MM.1S (cell line): ENCODE data around the gene HOMER1.
"Not testable (repeated sequence)": the region's sequence is repeated elsewhere in the genome, so short reads cannot be mapped to it uniquely, and the experiment has no call there.

Experiments
- DNase-seq: peaks from one replicate; pipeline ENCODE4 v3.0.0-alpha.2; 2015
- H2AFZ ChIP-seq: fragments of 300-600 bp; sonication (generic); 2 replicates; pipeline ENCODE4 v1.6.0; 2016; ENCODE audit warnings: antibody characterized with exemption, low read length
- H3F3A ChIP-seq: fragments of 300-600 bp; sonication (generic); 2 replicates; pipeline ENCODE4 v1.6.1; 2016; ENCODE audit warnings: mild to moderate bottlenecking, antibody characterized with exemption, low read length, moderate library complexity, mixed read lengths; ENCODE audit not compliant: insufficient read depth
- H3K27ac ChIP-seq: fragments of 300-600 bp; sonication (generic); 2 replicates; pipeline ENCODE4 v1.5.1; 2016; ENCODE audit warnings: mild to moderate bottlenecking, low read length
- H3K27me3 ChIP-seq: fragments of 300-600 bp; sonication (generic); replicated peaks from 2 replicates; pipeline ENCODE4 v1.6.0; 2016; ENCODE audit warnings: low read length; ENCODE audit not compliant: insufficient read depth
- H3K36me3 ChIP-seq: fragments of 300-600 bp; sonication (generic); replicated peaks from 2 replicates; pipeline ENCODE4 v1.6.1; 2016; ENCODE audit warnings: mild to moderate bottlenecking, low read length, mixed read lengths; ENCODE audit not compliant: insufficient read depth
- H3K4me1 ChIP-seq: fragments of 300-600 bp; sonication (generic); 2 replicates; pipeline ENCODE4 v1.6.1; 2016; ENCODE audit warnings: low read length, mixed read lengths
- H3K4me2 ChIP-seq: fragments of 300-600 bp; sonication (generic); 2 replicates; pipeline ENCODE4 v1.6.0; 2016; ENCODE audit warnings: low read depth, low read length
- H3K4me3 ChIP-seq: fragments of 300-600 bp; sonication (generic); 2 replicates; pipeline ENCODE4 v1.5.1; 2016; ENCODE audit warnings: low read length, mixed read lengths
- H3K79me2 ChIP-seq: fragments of 300-600 bp; sonication (generic); 2 replicates; pipeline ENCODE4 v1.6.1; 2016; ENCODE audit warnings: mixed run types, low read length, mixed read lengths
- H3K9ac ChIP-seq: fragments of 300-600 bp; sonication (generic); 2 replicates; pipeline ENCODE4 v1.6.1; 2016; ENCODE audit warnings: low read length, mixed read lengths
- H3K9me2 ChIP-seq: fragments of 300-600 bp; sonication (generic); replicated peaks from 2 replicates; pipeline ENCODE4 v1.6.1; 2016; ENCODE audit warnings: mild to moderate bottlenecking, low read length, mixed read lengths; ENCODE audit not compliant: insufficient read depth
- H3K9me3 ChIP-seq: fragments of 300-600 bp; sonication (generic); replicated peaks from 2 replicates; pipeline ENCODE4 v1.6.1; 2016; ENCODE audit warnings: mild to moderate bottlenecking, low read length, mixed read lengths; ENCODE audit not compliant: insufficient read depth
- H4K20me1 ChIP-seq: fragments of 300-600 bp; sonication (generic); 2 replicates; pipeline ENCODE4 v1.6.1; 2016; ENCODE audit warnings: mild to moderate bottlenecking, low read length, moderate library complexity, mixed read lengths; ENCODE audit not compliant: insufficient read depth
- CTCF ChIP-seq: fragments of 300-600 bp; sonication (generic); IDR thresholded peaks from 2 replicates; pipeline ENCODE4 v1.5.1; 2016; ENCODE audit warnings: antibody characterized with exemption, low read length, mixed read lengths
- EZH2 ChIP-seq: fragments of 300-600 bp; sonication (generic); optimal IDR thresholded peaks from 2 replicates; pipeline ENCODE3; 2017; ENCODE audit warnings: low read depth, mild to moderate bottlenecking, antibody characterized with exemption, low read length, mixed read lengths
- EZH2phosphoT487 ChIP-seq: fragments of 300-600 bp; sonication (generic); IDR thresholded peaks from 2 replicates; pipeline ENCODE4 v1.6.1; 2018; ENCODE audit warnings: antibody characterized with exemption, low read length

Gene HOMER1

GRCh38 chr5:79516986-79517385, 3.1 kb upstream of the HOMER1 start:
- peaks cover 19% of the 10 kb centered on the region for H3F3A ChIP-seq
- no peak overlapping the region for H2AFZ ChIP-seq
- no peak for TF ChIP-seq CTCF
- no peak for TF ChIP-seq EZH2
- no peak for TF ChIP-seq EZH2phosphoT487
- no peak overlapping the region for H3K27ac ChIP-seq
- H4K20me1 ChIP-seq = no peaks in the 10 kb centered on the region
- DNase-seq = no peak
- no peaks in the 10 kb centered on the region for H3K27me3 ChIP-seq
- no peaks in the 10 kb centered on the region for H3K79me2 ChIP-seq
- no peaks in the 10 kb centered on the region for H3K36me3 ChIP-seq
- peaks cover under 1% of the 10 kb centered on the region; the same call in 1 of the 2 replicates for H3K4me1 ChIP-seq
- H3K4me3 ChIP-seq = no peak overlapping the region
- no peaks in the 10 kb centered on the region for H3K9me3 ChIP-seq
- no peak overlapping the region for H3K9ac ChIP-seq
- H3K9me2 ChIP-seq = no peaks in the 10 kb centered on the region
- H3K4me2 ChIP-seq = no peak overlapping the region

- H3K27me3 ChIP-seq, H3K9me2 ChIP-seq, H3K4me3 ChIP-seq, H3K4me1 ChIP-seq, DNase-seq, H3K9me3 ChIP-seq, H3K36me3 ChIP-seq, H3K79me2 ChIP-seq, H2AFZ ChIP-seq, H3K27ac ChIP-seq, H3K9ac ChIP-seq, H3K4me2 ChIP-seq, H4K20me1 ChIP-seq: not testable (repeated sequence)
- peaks cover 19% of the 10 kb centered on the region for H3F3A ChIP-seq
These were observed 2.4 kb upstream of the HOMER1 start for GRCh38 chr5:79516331-79516730.

GRCh38 chr5:79514391-79515105, 614 bp upstream of the HOMER1 start:
- H3K4me2 ChIP-seq = peak overlapping the region; percentile 81
- TF ChIP-seq EZH2phosphoT487 = no peak
- TF ChIP-seq CTCF = no peak
- TF ChIP-seq EZH2 = no peak
- H3K27me3 ChIP-seq = no peaks in the 10 kb centered on the region
- H3K9ac ChIP-seq = peak overlapping the region; percentile 85
- H3K79me2 ChIP-seq = no peaks in the 10 kb centered on the region
- H3K4me1 ChIP-seq = peaks cover 3% of the 10 kb centered on the region; the same call in 1 of the 2 replicates
- peak overlapping the region; percentile 95 for H2AFZ ChIP-seq
- peak overlapping the region; percentile 80 for H3K4me3 ChIP-seq
- peak overlapping the region; percentile 96 for H3K27ac ChIP-seq
- H3K9me2 ChIP-seq = no peaks in the 10 kb centered on the region
- no peaks in the 10 kb centered on the region for H3K36me3 ChIP-seq
- H3F3A ChIP-seq = peaks cover 19% of the 10 kb centered on the region
- H4K20me1 ChIP-seq = no peaks in the 10 kb centered on the region
- DNase-seq = peak; percentile 93
- no peaks in the 10 kb centered on the region for H3K9me3 ChIP-seq

- peak overlapping the region; percentile 81 for H3K4me2 ChIP-seq
- peaks cover 3% of the 10 kb centered on the region; the same call in 1 of the 2 replicates for H3K4me1 ChIP-seq
- no peaks in the 10 kb centered on the region for H4K20me1 ChIP-seq
- peaks cover 19% of the 10 kb centered on the region for H3F3A ChIP-seq
- peak overlapping the region; percentile 51 for H2AFZ ChIP-seq
- no peaks in the 10 kb centered on the region for H3K27me3 ChIP-seq
- TF ChIP-seq CTCF = no peak
- TF ChIP-seq EZH2 = no peak
- TF ChIP-seq EZH2phosphoT487 = no peak
- peak overlapping the region; percentile 96; the same call in 1 of the 2 replicates for H3K27ac ChIP-seq
- H3K9me3 ChIP-seq = no peaks in the 10 kb centered on the region
- no peaks in the 10 kb centered on the region for H3K9me2 ChIP-seq
- H3K36me3 ChIP-seq = no peaks in the 10 kb centered on the region
- H3K4me3 ChIP-seq = peak overlapping the region; percentile 80
- H3K79me2 ChIP-seq = peaks cover 4% of the 10 kb centered on the region; the same call in 1 of the 2 replicates
- DNase-seq = no peak
- peak overlapping the region; percentile 85 for H3K9ac ChIP-seq
These were observed 628 bp downstream of the HOMER1 start for GRCh38 chr5:79513308-79513703.
